HG03095 (cell line): ENCODE measurements around the gene RNF214.
A peak's percentile ranks its signal among the peaks of the same experiment; 100 is the strongest.

Experiments used
- ATAC-seq: cut with Tn5 transposase; IDR thresholded peaks from one replicate; pipeline ENCODE4 v1.9.1; 2021; ENCODE audit warnings: moderate library complexity; ENCODE audit not compliant: unreplicated experiment

The RNF214 gene

DNA sequence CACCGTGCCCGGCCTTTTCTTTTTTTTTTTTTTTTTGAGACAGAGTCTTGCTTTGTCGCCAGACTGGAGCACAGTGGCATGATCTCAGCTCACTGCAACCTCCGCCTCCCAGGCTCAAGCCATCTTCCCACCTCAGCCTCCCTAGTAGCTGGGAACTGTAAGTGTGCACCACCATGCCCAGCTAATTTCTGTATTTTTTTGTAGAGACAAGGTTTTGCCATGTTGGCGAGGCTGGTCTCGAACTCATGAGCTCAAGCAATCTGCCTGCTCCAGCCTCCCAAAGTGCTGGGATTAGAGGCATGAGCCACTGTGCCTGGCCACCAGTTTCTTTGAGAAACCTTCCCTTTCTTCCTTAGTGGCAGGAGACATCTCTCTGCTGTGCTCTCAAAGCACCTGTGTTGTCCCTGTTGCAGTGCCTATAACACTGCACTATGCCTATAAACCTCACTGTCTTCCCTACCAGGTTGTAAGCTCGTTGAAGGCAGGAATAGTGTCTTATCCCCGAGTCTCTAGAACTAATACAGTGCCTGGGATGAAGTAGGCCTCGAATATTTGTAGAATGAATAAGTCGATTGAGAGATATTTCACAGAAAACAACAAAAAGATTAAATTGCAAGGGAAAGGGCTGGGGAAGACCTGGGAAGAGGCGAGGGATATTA, 19.6 kb upstream of the RNF214 start:
- no peak for ATAC-seq

DNA sequence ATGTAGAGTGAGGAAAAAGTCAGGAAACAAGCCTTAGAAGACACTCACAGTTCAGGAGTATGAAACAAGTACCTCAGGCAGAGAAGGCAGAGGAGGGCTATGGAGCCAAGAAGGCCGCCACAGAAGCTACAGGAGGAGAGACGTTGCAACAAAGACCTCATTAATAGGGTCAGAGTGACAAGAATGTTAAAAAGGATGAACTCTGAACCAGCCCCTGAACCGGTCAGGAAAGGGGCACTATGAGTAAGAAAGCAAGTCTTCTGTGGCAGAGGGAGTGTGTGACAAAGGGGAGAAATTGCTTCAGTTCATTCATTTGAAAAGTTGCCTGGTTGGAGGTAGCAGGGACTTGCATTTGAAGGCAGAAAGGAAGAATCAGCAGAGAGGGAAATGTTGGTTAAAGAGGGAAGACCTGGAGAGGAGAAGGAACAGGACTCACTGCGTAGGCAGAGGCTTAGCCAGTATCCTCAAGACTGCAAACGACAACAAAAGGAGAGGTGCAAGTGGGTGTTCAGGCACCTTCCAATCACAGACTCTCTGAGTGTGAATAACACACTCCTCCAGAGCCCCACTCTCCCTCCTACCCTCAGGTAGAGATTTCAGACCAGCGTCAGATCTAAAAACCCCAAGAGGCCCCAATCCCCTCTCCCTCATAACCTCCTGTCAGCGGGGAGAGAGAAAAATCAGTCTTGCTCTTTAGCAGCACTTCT, 17.9 kb upstream of the RNF214 start:
- ATAC-seq = no peak

DNA sequence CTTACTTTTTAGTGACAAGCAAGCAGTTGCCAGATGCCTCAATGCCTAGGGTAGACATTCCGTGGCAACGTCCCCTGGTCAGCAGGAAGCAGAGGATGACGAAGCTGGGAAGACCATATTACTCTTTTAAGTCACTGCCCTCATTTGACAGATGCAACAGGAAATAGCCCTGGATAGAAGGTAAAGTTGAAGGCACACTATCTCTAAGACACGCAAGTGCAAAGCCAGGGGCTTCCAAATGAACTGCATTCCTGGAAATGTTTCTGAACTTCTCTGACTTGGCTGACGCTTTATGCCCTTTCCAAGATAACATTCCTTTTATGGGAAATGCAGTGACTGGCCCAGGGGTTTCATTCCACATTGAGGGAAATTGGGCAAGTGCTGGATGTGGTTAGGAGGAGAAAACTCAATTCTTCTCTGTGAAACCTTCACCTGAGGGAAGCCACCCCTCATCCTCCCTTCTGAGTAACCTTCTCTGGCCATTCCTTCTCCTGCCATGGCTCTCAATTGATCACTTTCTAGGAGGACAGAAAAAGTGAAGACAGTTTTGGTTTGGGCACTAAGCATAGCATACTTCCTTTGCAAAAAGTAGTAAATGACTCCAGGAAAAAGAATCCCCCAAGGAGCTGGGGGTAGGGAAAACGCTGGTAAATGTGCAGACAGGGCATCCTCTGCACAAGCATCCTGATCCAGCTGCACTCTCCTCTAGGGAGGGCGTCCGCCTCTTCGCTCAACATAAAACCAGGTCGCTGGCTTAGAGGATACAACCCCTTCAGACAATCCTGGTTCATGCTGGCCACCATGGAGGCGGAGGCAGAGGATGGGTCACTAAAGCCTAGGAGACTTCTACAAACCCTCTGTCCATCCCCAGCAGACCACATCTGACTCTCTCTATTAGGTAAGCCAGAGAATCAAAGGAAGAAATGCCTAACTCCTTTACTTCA, 15.1 kb upstream of the RNF214 start:
- no peak for ATAC-seq

DNA sequence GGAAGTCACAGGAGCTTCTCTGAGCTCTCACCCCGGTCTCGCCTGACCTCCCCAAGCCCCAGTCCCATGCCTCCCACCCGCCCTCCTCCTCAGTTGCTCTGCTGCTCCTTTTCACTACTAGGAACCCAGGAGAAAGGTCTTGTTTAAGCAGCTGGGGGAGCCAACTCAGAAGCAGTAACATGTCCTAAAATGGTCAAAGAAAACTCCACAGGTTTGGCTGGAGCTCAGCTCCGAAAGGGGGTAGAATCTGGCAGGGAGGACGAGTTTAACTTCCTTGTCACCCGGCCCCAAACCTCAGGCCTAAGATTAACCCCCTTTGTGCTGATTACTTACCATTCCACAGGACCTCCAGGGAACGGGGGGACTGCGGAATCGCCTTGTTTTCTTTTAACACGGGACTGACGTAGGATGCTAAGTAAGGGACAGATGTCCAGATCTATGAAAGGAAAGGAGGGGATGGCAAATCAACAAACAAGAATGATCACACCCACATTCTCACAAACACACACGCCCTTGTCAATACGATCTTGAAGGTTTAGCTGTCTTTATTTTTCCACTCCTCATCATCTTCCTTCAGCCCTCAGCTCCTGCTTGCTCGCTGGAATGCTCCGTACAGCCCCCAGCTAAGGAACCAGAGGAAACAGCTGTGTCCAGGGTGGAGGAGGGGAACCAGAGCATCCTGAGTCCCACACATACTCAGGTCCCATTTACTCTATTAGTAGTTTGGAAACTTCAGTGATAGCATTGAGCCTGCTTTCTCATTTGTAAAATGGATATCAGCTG, 14.1 kb upstream of the RNF214 start:
- ATAC-seq = no peak

DNA sequence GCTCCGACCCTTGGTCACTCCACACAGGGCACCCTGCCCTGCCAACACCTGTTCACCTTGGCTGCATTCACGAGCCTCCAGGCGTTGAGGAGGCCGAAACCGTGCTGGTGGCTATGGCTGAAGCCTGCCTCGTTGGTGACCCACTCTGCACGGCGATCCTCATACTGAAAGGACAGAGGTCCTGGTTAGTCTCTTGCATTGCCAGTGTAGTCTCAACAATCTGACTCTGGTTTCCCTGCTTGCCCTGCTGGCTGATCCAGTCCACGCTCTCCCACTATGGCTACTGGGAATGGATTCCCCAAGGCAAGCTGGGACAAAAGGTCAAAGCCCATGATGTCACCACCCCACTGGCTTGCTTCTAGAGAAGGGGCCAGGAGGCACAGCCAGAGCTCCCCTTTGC, 13.5 kb upstream of the RNF214 start:
- no peak for ATAC-seq

DNA sequence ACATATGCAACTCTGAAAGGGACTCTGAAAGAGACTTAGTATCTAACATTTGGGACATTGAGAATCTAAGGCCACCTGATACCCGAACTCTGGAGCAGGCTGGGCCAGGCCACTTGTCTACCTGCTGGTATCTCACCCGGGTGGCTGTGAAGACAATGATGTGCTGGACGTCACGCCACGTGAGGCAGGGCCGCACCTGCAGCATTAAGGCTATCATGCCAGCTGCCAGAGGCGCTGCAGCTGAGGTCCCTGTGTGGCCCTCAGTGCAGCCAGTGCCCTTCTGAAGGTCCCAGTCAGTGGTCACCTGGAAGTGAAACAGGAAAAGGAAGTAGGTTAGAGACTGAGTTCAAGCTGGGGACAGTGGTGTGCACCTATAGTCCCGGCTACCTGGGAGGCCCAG, 13.0 kb upstream of the RNF214 start:
- no peak for ATAC-seq

DNA sequence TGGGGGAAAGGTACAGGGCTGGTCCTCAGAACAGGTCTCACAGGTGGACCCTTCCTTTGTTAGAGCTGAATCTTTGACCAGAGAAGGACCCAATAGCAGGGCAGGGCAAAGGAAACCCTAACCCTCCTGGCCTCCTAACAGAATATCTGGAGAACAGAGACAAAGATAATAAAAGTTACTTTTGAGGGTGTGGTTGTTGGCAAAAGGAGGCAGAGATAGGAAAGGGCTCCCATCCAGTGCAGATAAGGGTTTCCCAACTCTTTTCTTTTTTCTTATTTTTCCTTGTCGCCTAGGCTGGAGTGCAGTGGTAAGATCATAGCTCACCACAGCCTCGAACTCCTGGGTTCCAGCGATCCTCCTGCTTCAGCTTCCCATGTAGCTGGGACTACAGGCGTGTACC, 12.5 kb upstream of the RNF214 start:
- ATAC-seq = no peak

DNA sequence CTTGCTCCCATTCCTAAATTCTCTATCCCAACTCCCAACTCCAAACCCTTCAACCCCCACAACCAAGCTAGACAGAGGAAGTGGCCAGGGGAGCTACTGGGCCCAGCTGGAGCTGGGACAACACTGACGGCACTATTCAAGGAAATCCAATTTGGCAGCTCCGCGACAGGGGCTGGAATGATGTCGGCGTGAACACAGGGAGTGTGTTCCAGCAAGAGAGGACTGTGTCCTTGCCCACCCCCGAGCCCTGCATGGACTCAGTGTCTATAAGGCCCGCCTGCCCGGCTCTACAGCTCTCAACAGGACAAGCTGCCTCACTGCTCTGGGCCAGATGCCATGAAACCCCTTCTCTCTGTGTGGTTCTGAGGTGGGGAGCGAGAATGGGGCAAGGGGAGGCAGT, 11.9 kb upstream of the RNF214 start:
- no peak for ATAC-seq

DNA sequence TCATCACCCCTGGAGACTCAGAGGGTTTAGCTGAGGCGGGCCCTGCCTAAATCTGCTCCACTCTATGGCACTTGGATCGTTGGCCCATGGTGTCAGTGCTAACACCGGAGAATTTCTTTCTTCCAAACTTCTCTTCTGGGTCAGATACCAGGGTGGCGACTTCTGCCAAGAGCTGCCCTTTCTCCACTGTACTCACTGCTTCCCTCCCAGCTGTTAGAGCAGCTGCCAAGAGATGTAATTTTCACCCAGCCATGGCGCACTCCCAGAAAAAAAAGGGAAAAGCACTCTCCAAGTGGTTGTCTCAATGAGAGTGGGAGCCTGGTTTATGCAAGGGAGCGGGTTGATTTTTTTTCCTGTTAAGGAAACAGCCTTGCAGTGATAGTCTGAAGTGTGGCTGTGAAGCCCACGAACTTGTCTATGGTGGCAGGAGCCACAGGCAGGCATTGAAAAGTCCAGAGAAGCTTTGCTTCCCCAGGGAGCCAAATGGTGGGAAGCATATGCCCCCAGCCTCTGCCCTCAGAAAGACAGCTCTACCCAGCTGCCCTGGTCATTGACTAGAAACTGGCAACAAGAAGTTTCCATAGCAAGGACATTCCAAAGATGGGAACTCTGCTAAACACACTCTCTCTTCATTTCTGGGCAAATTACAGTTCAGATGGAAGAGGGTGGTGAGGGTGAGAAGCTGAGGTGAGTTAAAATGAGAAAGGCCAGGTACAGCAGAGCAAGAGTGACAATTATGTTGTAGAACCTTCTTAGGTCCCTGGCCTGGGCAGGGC, 11.3 kb upstream of the RNF214 start:
- ATAC-seq = no peak

DNA sequence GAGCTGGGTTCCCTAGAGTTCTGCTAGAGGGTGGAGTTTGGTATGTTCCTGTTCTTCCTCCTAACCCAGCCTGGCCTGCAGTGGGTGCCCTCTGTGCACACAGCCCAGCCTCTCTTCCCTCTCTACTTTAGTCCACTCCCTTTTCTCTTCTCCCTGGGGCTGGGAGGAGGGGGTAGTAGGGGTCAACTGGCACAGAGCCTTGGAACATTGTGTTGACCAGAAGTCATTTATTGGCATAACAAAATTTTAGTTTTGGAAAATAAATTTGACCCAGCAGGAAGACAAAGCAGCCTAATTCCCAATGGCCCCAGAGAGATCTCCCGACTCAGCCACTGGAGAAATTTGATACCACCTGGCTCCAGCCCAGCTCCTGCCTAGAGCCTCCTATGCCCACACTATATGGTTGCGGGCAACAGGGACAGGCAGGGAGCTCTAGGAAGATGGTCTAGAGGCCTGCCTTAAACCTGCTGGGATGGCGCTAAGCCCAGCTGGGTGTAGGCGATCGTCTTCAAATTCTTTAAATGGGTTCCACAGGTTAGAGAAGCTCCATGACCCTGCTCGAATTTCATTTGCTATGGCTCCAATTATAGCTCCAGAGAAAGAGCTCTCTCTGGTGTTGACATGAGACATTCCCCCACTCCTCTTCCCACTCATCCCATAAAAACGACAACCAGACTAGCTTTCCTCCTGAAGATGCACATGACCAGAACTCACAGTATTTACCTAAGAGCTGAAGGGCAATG, 10.5 kb upstream of the RNF214 start:
- ATAC-seq = no peak

DNA sequence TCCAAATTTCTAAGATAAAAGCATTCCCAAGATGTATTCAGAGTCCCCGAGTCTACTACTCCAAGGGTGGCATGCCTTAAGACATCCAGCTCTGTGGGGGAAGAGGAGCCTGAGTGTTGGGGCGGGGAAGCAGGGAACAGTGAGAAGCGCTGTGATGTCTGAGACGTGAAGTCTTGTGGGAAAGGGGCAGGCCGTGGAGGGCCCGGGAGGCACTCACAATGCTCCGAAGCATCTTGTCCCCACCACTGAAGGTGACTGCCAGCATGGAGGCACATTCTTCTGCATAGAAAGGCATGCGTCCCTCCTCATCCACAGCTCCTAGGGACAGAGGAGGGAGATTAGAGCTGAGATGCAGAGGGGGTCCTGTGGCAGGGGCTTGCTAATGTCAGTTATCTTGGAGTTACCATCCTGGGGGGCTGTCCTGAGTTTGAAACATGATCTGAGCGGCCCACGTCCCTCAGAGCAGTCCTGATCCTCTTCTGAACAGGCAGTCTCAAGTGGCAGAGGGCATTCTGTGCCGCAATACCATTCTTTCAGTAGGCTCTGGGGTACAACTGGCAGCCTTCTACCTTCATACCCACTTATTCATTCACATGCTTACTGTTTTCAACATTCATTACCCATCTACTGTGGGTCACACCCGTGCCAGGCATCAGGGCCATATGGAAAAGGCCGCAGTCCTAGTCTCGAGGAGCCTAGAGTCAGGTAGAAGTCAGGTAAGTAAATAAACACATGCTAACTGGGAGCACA, 9.3 kb upstream of the RNF214 start:
- no peak for ATAC-seq

DNA sequence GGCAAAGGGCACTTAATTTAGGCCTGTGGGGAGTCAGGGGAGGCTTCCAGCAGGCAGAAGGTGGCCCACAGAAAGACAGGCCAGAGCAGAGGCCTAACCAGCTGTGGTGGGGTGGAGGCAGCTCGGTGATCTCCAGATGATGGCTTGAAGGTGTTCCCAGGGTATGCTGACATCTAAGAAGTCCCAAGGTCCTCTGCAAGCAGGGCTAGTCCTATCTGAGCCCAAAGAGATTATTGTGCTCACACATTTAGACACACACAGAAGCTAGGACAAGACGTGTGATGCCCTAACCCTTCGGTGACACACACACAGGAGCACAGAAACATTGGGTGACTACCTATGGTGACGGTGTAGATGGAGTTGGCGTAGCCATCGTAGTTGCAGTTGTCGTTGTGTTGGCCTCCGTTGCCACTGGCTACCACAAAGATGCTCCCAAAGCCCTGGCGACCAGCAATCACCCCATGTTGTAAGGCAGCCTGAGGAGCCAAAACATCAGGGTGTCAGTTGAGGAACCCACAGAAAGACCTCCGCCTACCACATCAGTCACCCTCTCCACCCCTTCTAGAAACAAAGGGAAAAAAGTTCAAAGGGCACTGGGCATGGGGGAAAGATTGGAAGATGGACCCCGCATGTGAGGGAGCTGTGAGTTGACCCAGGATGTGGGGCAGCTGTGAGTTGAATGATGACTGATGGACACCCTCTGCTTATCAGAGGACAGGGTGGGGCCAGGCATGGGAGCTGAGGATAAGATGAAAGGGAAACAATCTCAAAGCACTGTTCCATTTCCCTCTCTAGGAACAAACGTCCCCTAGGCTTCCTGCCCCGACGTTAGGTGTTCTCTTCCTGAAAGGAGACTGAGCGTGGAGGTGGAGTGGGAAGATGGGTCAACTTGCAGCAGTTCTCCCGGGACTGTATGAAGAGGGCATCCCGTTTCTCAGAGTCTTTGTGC, 8.5 kb upstream of the RNF214 start:
- no peak for ATAC-seq

DNA sequence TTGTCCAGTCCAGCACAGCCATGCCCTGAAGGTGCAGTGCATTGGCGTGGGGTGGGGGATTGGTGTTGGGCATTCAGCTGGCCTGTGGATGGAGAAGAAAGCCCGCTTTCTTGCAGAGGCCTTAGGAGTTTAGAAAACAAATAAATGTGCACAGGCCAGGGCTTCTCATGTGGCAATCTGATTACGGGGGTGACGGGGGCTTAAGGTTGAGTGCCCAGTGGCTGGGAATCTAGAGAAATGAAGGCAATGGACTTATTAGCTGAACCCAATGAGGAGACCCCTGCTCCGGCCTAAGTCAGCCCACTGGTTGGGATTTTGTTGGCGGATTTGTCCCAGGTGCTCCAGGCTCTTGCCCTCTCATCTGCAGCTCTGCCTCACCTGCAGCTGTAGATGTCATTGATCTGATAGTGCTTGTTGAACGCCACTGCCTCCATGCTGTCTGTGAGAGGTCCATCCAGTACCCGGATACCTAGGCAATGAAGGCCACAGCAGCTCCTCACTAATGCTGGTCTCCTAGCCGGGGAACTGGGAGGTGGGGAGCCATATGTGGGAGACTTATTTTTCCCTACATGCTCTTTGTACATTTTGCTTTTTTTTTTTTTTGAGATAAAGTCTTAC, 6.8 kb upstream of the RNF214 start:
- no peak for ATAC-seq

DNA sequence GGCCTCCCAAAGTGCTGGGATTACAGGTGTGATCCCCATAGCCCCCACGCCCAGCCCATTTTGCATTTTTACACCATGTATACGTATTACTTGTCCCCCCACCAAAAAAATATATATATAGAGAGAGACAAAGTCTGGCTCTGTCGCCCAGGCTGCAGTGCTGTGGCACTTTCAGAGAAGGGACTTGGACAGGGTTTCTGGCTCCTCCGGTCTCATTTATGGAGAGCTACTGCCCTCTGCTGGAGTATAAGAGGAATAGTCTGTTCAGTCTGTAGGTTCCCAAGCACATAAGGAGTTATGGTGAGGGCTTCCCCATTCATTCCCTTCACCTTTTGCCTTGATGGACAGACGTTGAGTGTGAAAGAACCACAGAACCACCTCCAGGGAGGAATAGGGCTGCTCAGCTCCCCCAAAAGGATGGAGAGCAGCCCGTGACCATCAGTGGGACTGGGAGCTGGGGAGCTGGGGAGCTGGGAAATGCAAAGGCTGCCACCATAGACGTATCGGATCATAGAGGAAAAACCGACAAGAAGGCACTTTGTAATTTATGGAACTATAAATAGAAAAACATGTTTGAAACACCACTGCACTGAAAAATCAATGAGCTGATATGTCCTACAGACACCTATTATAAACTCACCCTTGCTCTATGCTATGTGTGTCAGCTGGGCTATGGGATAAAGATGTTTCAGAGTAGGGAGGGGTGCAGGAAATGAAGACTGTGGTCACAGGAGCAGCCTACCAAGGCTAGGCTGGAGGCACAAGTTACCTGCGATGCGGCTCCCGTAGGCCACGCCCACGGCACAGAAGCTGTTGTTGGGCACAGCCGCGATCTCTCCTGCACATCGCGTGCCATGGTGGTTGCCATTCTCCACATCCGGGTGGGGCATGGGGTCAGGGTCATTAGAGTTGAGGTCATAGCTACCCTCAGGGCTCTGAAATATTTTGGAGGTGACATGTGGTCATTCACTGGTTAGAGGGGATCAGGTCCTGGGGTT, 5.8 kb upstream of the RNF214 start:
- ATAC-seq = peak; percentile 51

DNA sequence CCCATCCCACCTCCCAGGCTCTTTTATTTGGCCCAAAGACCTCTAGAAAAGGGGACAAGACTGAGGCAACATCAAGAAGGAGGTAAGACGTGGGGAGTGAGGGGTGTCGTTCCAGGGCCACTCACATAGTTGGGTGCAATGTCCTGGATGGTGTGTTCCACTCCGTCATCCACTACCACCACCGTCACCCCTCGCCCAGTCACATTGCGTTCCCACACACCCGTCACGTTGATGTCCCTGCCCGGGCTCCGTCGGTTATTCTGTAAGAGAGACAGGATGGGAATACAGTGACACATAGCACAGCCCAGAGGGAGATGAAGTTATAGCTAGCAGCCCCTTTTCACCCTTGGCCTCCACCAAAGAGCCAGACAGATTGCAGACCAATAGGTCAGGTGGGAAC, 4.4 kb upstream of the RNF214 start:
- no peak for ATAC-seq

DNA sequence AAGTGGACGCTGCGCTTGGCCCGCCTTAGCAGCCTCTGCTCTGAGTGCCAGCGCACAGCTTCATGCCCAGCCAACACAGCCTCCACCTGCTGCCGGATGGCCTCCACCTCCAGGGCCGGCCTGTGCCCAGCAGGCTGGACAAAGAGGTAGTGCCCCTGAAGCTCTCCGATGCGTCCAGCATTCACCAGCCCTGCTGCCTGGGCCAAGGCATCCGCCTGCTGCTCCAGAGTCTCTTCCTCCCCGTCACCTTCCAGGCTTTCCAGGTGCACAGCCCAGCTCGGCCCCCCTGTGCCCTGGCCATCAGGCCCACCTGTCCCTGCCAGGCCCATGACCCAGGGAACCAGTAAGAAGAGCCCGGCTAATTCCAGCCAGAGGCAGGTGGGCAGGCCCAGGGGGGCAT, 3.1 kb upstream of the RNF214 start:
- ATAC-seq = no peak
